ENCODE data around the gene MIOX. TPM values are rescaled to one million over a fixed set of nuclear protein-coding genes. Genes with fewer than 3 reads are reported as not detected.
A peak's percentile ranks its signal among the peaks of the same experiment; 100 is the strongest.

The MIOX gene
- total and polyA plus RNA-seq, 2 of the 13 experiments (the other 11 are each of a cell fraction or from before 2014, with no cell fraction given) = 1.5 to 2.9 TPM

- 0 out of 2 replicates have a peak, but pooled peaks have one; percentile 13 for TF ChIP-seq ZNF333 (CRISPR knock-in tag; IDR thresholded peaks at IDR 0.05; ENCODE audit: borderline replicate concordance)
- 0 out of 2 replicates have a peak, but pooled peaks have one; percentile 0 for TF ChIP-seq ZNF235 (CRISPR knock-in tag; IDR thresholded peaks at IDR 0.05; ENCODE audit: borderline replicate concordance)
- no peak for TF ChIP-seq FOXA3 (CRISPR knock-in tag; IDR thresholded peaks at IDR 0.05)
- no peak for TF ChIP-seq KLF16 (CRISPR knock-in tag; IDR thresholded peaks at IDR 0.05)
- peak; percentile 5 for TF ChIP-seq SRSF4 (IDR thresholded peaks at IDR 0.05; ENCODE audit: low read depth, low read length, poor library complexity, severe bottlenecking)
- TF ChIP-seq HOXA3 (CRISPR knock-in tag; IDR thresholded peaks at IDR 0.05) = 0 out of 2 replicates have a peak, but pooled peaks have one; percentile 5
- TF ChIP-seq SATB2 (CRISPR knock-in tag; IDR thresholded peaks at IDR 0.05) = no peak
- no peak; the same call in 1 of the 2 replicates for TF ChIP-seq ZNF674 (CRISPR knock-in tag; IDR thresholded peaks at IDR 0.05; ENCODE audit: low read depth)
- TF ChIP-seq ZBTB2 (CRISPR knock-in tag; IDR thresholded peaks at IDR 0.05; ENCODE audit: low read depth) = peak; percentile 69
- no peak for TF ChIP-seq DBP (CRISPR knock-in tag; IDR thresholded peaks at IDR 0.05; ENCODE audit: not compliant biosample characterization)
- TF ChIP-seq ZNF3 (CRISPR knock-in tag; IDR thresholded peaks at IDR 0.05) = no peak
- no peak for TF ChIP-seq REPIN1 (CRISPR knock-in tag; IDR thresholded peaks at IDR 0.05; ENCODE audit: borderline replicate concordance, low read depth)
- TF ChIP-seq GATAD1 (CRISPR knock-in tag; IDR thresholded peaks at IDR 0.05) = no peak
- TF ChIP-seq ARID4A (CRISPR knock-in tag; IDR thresholded peaks at IDR 0.05; ENCODE audit: borderline replicate concordance) = 0 out of 2 replicates have a peak, but pooled peaks have one; percentile 1
- TF ChIP-seq MAFF (IDR thresholded peaks at IDR 0.05; ENCODE audit: low read depth, low read length) = no peak
- TF ChIP-seq PCBP2 (optimal IDR thresholded peaks at IDR 0.05; ENCODE audit: low read depth, low read length, poor library complexity, severe bottlenecking) = no peak
- TF ChIP-seq RAD51 (IDR thresholded peaks at IDR 0.05; ENCODE audit: borderline replicate concordance) = no peak
- no peak for TF ChIP-seq ZNF282 (IDR thresholded peaks at IDR 0.05; ENCODE audit: partially characterized antibody)
- TF ChIP-seq ZNF30 (CRISPR knock-in tag; IDR thresholded peaks at IDR 0.05) = no peak
- no peak for TF ChIP-seq ZNF670 (CRISPR knock-in tag; IDR thresholded peaks at IDR 0.05; ENCODE audit: borderline replicate concordance)
- TF ChIP-seq IRX3 (CRISPR knock-in tag; IDR thresholded peaks at IDR 0.05; ENCODE audit: borderline replicate concordance, low read depth) = no peak
- no peak for TF ChIP-seq GMEB2 (CRISPR knock-in tag; IDR thresholded peaks at IDR 0.05; ENCODE audit: low read depth)
- no peak for TF ChIP-seq ZKSCAN8 (CRISPR knock-in tag; IDR thresholded peaks at IDR 0.05; ENCODE audit: borderline replicate concordance)
Observed at GRCh38 chr22:50525858-50526107, 39.1 kb downstream of the MIOX start (continued).
